ENCODE data around the gene COG5.

COG5 gene

GRCh38 chr7:107387573-107388219, 176.0 kb downstream of the COG5 start:
- no peak for DNase-seq

- DNase-seq = no peak
Observed at GRCh38 chr7:107387128-107387527, 176.6 kb downstream of the COG5 start.

GRCh38 chr7:107386548-107387102, 177.1 kb downstream of the COG5 start:
- DNase-seq = no peak

- peak; percentile 8 for DNase-seq
Observed at GRCh38 chr7:107384025-107384424, 179.7 kb downstream of the COG5 start.

GRCh38 chr7:107383203-107383602, 180.5 kb downstream of the COG5 start:
- DNase-seq = no peak

- DNase-seq = no peak
Observed at GRCh38 chr7:107381453-107381852, 182.3 kb downstream of the COG5 start.

- no peak for DNase-seq
Observed at GRCh38 chr7:107373354-107373753, 190.4 kb downstream of the COG5 start.

- no peak for DNase-seq
Observed at GRCh38 chr7:107372298-107372697, 191.4 kb downstream of the COG5 start.

- no peak for DNase-seq
Observed at GRCh38 chr7:107370816-107371215, 192.9 kb downstream of the COG5 start.

GRCh38 chr7:107364787-107365186, 198.9 kb downstream of the COG5 start:
- DNase-seq = no peak

GRCh38 chr7:107359520-107360316, 204.0 kb downstream of the COG5 start:
- no peak for DNase-seq

- no peak for DNase-seq
Observed at GRCh38 chr7:107355616-107356015, 208.1 kb downstream of the COG5 start.

- no peak for DNase-seq
Observed at GRCh38 chr7:107354640-107355039, 209.1 kb downstream of the COG5 start.

- DNase-seq = no peak
Observed at GRCh38 chr7:107353701-107354100, 210.0 kb downstream of the COG5 start.

- DNase-seq = no peak
Observed at GRCh38 chr7:107345898-107346297, 217.8 kb downstream of the COG5 start.

- DNase-seq = no peak
Observed at GRCh38 chr7:107344799-107345198, 218.9 kb downstream of the COG5 start.

- no peak for DNase-seq
Observed at GRCh38 chr7:107344286-107344685, 219.4 kb downstream of the COG5 start.

GRCh38 chr7:107338080-107338479, 225.6 kb downstream of the COG5 start:
- DNase-seq = no peak

GRCh38 chr7:107332488-107333269, 231.0 kb downstream of the COG5 start:
- DNase-seq = no peak

- DNase-seq = no peak
Observed at GRCh38 chr7:107330478-107330877, 233.2 kb downstream of the COG5 start.

- DNase-seq = no peak
Observed at GRCh38 chr7:107327986-107328569, 235.6 kb downstream of the COG5 start.

GRCh38 chr7:107326061-107326460, 237.7 kb downstream of the COG5 start:
- no peak for DNase-seq

GRCh38 chr7:107322015-107322414, 241.7 kb downstream of the COG5 start:
- no peak for DNase-seq

Measured in RPMI8226 (cell line).